ENCODE results near the gene ARHGEF17. TPM values are rescaled to one million over a fixed set of nuclear protein-coding genes. Genes with fewer than 3 reads are reported as not detected.

Gene ARHGEF17
- total and polyA plus RNA-seq, 10 donors, result 5.1 to 48.5 (median 29.0) TPM

DNA sequence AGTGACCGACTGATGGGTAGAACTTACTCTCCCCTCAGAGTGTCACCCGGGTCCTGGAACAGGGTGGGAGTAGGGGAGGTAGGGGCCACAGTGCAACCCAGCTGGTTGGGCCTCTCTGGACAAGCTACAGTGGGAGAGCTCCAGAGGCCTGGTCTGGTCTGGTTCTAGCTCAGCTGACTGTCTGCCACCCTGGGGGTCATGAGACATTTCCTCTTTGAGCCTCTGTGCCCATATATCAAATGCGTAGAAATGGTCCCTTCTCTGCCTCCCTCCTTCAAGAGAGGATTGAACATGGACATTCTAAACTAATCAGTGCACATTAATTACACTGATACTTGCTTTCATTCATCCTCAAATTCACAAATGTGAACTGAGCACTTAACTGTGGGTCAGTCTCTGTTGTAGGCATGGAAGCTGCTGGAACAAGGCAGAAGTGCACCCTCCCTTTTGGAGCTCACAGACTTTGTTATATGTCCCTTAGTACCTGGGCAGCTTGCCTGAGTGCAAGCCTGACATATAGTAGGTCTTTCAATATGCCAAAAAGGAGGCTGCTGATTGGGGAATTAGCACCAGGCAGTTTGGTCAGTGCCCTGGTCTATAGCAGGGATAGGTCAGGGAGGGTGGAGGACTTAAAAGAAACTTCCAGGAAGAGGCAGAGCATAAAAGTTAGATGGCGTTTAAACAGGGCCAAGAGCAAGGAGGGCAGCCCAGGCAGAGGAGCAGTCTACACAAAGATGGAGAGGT is 25.7 kb downstream of the ARHGEF17 start:
- no peak for DNase-seq
- no peaks in the 10 kb centered on the region for H3K9me3 ChIP-seq
- no peak for TF ChIP-seq CTCF (IDR thresholded peaks at IDR 0.05 in 8 of 11, conservative IDR thresholded peaks at IDR 0.05 in 3 of 11)
- no peak for TF ChIP-seq POLR2AphosphoS5 (IDR thresholded peaks at IDR 0.05)
- TF ChIP-seq POLR2A (IDR thresholded peaks at IDR 0.05), result no peak
- no peak overlapping the region for H3K4me3 ChIP-seq
- WGBS, 5 donors, result 70 to 85% (median 83%) methylated on average over 4 of the region's 4 CpGs
- intact Hi-C loops (cut with DNase I; ENCODE audit: low total_unique reads), result loop anchor here (2.0 kb wide), 1 partner anchor 27 kb away; no protein-coding TSS in a partner anchor
- H3K36me3 ChIP-seq, result no peaks in the 10 kb centered on the region
- H3K27ac ChIP-seq, result peak overlapping the region in 7 of 8 donors; percentile 36 to 63 (median 55)
- H3K27me3 ChIP-seq (replicated peaks in 1 of 7), result no peaks in the 10 kb centered on the region
- H3K4me1 ChIP-seq, result peaks cover 3 to 75% (median 38%) of the 10 kb centered on the region in 6 donors

- intact Hi-C loops (cut with DNase I; ENCODE audit: low total_unique reads), result loop anchor here (2.0 kb wide), 1 partner anchor 28 kb away; no protein-coding TSS in a partner anchor
- H3K4me3 ChIP-seq, result no peak overlapping the region
- H3K4me1 ChIP-seq, result peaks cover 3 to 74% (median 37%) of the 10 kb centered on the region in 6 donors
- peak overlapping the region in 7 of 8 donors; percentile 36 to 63 (median 55) for H3K27ac ChIP-seq
- no peaks in the 10 kb centered on the region for H3K9me3 ChIP-seq
- TF ChIP-seq POLR2A (IDR thresholded peaks at IDR 0.05) (no peak), POLR2AphosphoS5 (IDR thresholded peaks at IDR 0.05) (peak in 1 of 3 donors; percentile 31), CTCF (IDR thresholded peaks at IDR 0.05 in 8 of 11, conservative IDR thresholded peaks at IDR 0.05 in 3 of 11) (no peak)
- no peak for DNase-seq
- no peaks in the 10 kb centered on the region for H3K27me3 ChIP-seq (replicated peaks in 1 of 7)
- no peaks in the 10 kb centered on the region for H3K36me3 ChIP-seq
- 44 to 62% (median 54%) methylated on average over 5 to 6 of the region's 6 CpGs for WGBS, 5 donors
Observed at GRCh38 chr11:73334384-73335203, 26.5 kb downstream of the ARHGEF17 start.

DNA sequence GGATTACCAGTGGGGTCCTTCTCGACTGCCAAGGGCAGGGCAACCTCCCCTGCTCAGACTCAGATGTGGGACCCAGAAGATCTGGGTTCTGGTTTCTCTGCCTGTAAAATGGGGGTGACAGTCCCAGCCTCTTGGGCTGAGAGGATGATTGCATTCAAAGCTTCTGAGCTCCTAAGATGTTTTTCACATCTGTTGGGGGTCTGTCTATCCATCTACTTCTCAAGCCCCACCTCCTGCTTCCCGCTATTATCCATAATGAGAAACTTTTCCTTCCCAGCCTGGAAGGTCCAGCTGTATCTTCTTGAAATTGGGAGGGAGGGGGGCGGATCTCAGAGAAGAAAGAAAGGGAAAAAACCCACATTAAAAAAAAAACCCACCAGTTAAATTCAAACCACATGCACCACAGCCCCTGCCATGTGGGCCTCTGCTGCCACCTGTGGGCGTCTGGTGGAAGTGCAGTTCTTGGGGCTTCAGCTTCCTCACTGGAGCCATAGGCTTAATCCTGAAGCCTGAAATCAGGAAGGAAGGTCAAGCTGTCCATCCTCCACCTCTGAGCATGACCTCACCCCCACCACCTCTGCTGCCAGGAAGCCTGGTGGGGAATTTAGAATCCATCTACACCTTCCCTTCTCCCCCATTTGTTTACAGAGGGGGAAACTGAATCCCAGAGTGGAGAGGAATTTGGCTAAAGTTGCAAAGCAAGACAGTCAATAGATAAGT is 27.3 kb downstream of the ARHGEF17 start:
- intact Hi-C loops (cut with DNase I; ENCODE audit: low total_unique reads), result loop anchor here (2.0 kb wide), 1 partner anchor 29 kb away; no protein-coding TSS in a partner anchor
- Histone ChIP-seq H3K27me3 (replicated peaks in 1 of 7) (no peaks in the 10 kb centered on the region), H3K4me3 (no peak overlapping the region), H3K4me1 (peaks cover 3 to 74% (median 36%) of the 10 kb centered on the region in 6 donors), H3K9me3 (no peaks in the 10 kb centered on the region), H3K27ac (peak overlapping the region in 6 of 8 donors; percentile 36 to 63 (median 50)), H3K36me3 (no peaks in the 10 kb centered on the region)
- WGBS, 5 donors, result 8 to 15% (median 9%) methylated on average over 4 of the region's 4 CpGs
- DNase-seq, result peak; percentile 91
- TF ChIP-seq POLR2A (IDR thresholded peaks at IDR 0.05), result no peak
- TF ChIP-seq CTCF (IDR thresholded peaks at IDR 0.05 in 8 of 11, conservative IDR thresholded peaks at IDR 0.05 in 3 of 11), result peak; percentile 92 to 99 (median 98)
- TF ChIP-seq POLR2AphosphoS5 (IDR thresholded peaks at IDR 0.05), result peak in 2 of 3 donors; percentile 35 to 37

Data from spleen (tissue), 11 donors.